HepG2 (cell line): ENCODE results near the gene MEF2B. TPM values are rescaled to one million over a fixed set of nuclear protein-coding genes. Genes with fewer than 3 reads are reported as not detected.
A peak's percentile ranks its signal among the peaks of the same experiment; 100 is the strongest.

ENCODE experiments used
- ARID3A ChIP-seq: IDR thresholded peaks from 2 replicates; pipeline ENCODE4 v1.6.1; 2012; ENCODE audit warnings: low read depth, low read length, improper control_type of control experiment
- BCLAF1 ChIP-seq: fragments of 450-650 bp; IDR thresholded peaks from 2 replicates; pipeline ENCODE4 v1.6.1; 2017; ENCODE audit warnings: mild to moderate bottlenecking
- CAMTA2 ChIP-seq: sonication (generic); formaldehyde crosslinking; IDR thresholded peaks from 2 replicates; pipeline ENCODE4 v1.4.0; 2020; ENCODE audit warnings: mild to moderate bottlenecking, missing genetic modification reagents, borderline replicate concordance
- HMG20A ChIP-seq: IDR thresholded peaks from 2 replicates; pipeline ENCODE4 v1.6.1; 2016; ENCODE audit warnings: borderline replicate concordance
- HNRNPL ChIP-seq: fragments of 200-400 bp; formaldehyde crosslinking; IDR thresholded peaks from 2 replicates; pipeline ENCODE4 v1.6.1; 2017; ENCODE audit warnings: mild to moderate bottlenecking, low read depth, low read length
- IRX3 ChIP-seq: sonication (generic); formaldehyde crosslinking; IDR thresholded peaks from 2 replicates; pipeline ENCODE4 v1.8.1; 2023; ENCODE audit warnings: mild to moderate bottlenecking, low read depth, missing genetic modification reagents, borderline replicate concordance
- MBD4 ChIP-seq: IDR thresholded peaks from 2 replicates; pipeline ENCODE4 v1.6.1; 2012; ENCODE audit warnings: low read length, inconsistent platforms, borderline replicate concordance
- PRDM10 ChIP-seq: sonication (generic); formaldehyde crosslinking; IDR thresholded peaks from 2 replicates; pipeline ENCODE4 v1.4.0; 2020; ENCODE audit warnings: low read depth, missing genetic modification reagents
- RAD21 ChIP-seq: fragments of 450-650 bp; formaldehyde crosslinking; IDR thresholded peaks from 2 replicates; pipeline ENCODE4 v1.5.0; 2020; ENCODE audit warnings: mild to moderate bottlenecking
- RBFOX2 ChIP-seq: fragments of 200-400 bp; formaldehyde crosslinking; IDR thresholded peaks from 2 replicates; pipeline ENCODE4 v1.6.1; 2017; ENCODE audit warnings: low read depth, mild to moderate bottlenecking, low read length
- SMAD9 ChIP-seq: sonication (generic); formaldehyde crosslinking; IDR thresholded peaks from 2 replicates; pipeline ENCODE4 v1.5.1; 2020; ENCODE audit warnings: mild to moderate bottlenecking, missing genetic modification reagents
- TSC22D2 ChIP-seq: sonication (generic); formaldehyde crosslinking; IDR thresholded peaks from 2 replicates; pipeline ENCODE4 v1.5.1; 2020; ENCODE audit warnings: missing genetic modification reagents, mild to moderate bottlenecking, borderline replicate concordance
- ZNF124 ChIP-seq: sonication (generic); formaldehyde crosslinking; IDR thresholded peaks from 2 replicates; pipeline ENCODE4 v1.4.0; 2020; ENCODE audit warnings: missing genetic modification reagents
- ZNF205 ChIP-seq: IDR thresholded peaks from 2 replicates; pipeline ENCODE4 v1.6.1; 2018; ENCODE audit warnings: missing biosample characterization, missing genetic modification reagents
- ZNF274 ChIP-seq: sonication (generic); formaldehyde crosslinking; IDR thresholded peaks from 2 replicates; pipeline ENCODE4 v1.5.1; 2020; ENCODE audit warnings: mild to moderate bottlenecking, missing genetic modification reagents
- ZNF432 ChIP-seq: sonication (generic); formaldehyde crosslinking; IDR thresholded peaks from 2 replicates; pipeline ENCODE4 v1.5.0; 2020; ENCODE audit warnings: missing genetic modification reagents, mild to moderate bottlenecking, borderline replicate concordance
- ZNF530 ChIP-seq: sonication (generic); formaldehyde crosslinking; IDR thresholded peaks from 2 replicates; pipeline ENCODE4 v1.5.0; 2020; ENCODE audit warnings: low read depth, mild to moderate bottlenecking, missing genetic modification reagents
- ZNF800 ChIP-seq: sonication (generic); formaldehyde crosslinking; IDR thresholded peaks from 2 replicates; pipeline ENCODE4 v1.4.0; 2020; ENCODE audit warnings: missing genetic modification reagents
- ZSCAN12 ChIP-seq: sonication (generic); formaldehyde crosslinking; IDR thresholded peaks from 2 replicates; pipeline ENCODE4 v1.9.0; 2021; ENCODE audit warnings: mild to moderate bottlenecking, missing genetic modification reagents
- polyA plus RNA-seq, 8 experiments: library from polyadenylated mRNA; depleted of rRNA in 3 of 8; stranded (reverse) in 7 of 8; unstranded in 1 of 8; fragments of >200 nt; fragmentation: Illumina TruSeq in 4 of 8; extraction: Trizol in 4 of 8; gene quantifications; 2 replicates each; pipeline versions ENCODE4 v1.2.1 to v1.2.3, GENCODE V29; 2011 to 2016; ENCODE audit warnings: low read depth in 4 of 8, missing spikeins in 1 of 8, mixed read lengths in 1 of 8; ENCODE audit not compliant: insufficient read depth in 1 of 8
- total RNA-seq, 5 experiments: library from RNA; depleted of rRNA; stranded (reverse); fragments of >200 nt; fragmentation: Illumina TruSeq; extraction: Trizol; gene quantifications; 2 replicates each; pipeline ENCODE4 v1.2.3, GENCODE V29; 2016; ENCODE audit warnings: low read depth in 1 of 5

The MEF2B gene
- total and polyA plus RNA-seq, 2 of the 13 experiments (the other 11 are each of a cell fraction or from before 2014, with no cell fraction given): 1.2 to 1.7 TPM

- TF ChIP-seq BCLAF1 (no peak), SMAD9 (CRISPR knock-in tag) (no peak), CAMTA2 (CRISPR knock-in tag) (no peak), TSC22D2 (CRISPR knock-in tag) (peak; percentile 59; the same call in 1 of the 2 replicates), ZNF274 (CRISPR knock-in tag) (no peak), PRDM10 (CRISPR knock-in tag) (no peak; the same call in 1 of the 2 replicates), ZNF432 (CRISPR knock-in tag) (no peak), HMG20A (CRISPR knock-in tag) (no peak), ZNF205 (CRISPR knock-in tag) (peak; percentile 83; the same call in 1 of the 2 replicates), ZNF530 (no peak), IRX3 (CRISPR knock-in tag) (no peak), ZNF124 (no peak), ZNF800 (CRISPR knock-in tag) (no peak), ARID3A (no peak), RAD21 (CRISPR knock-in tag) (no peak), ZSCAN12 (CRISPR knock-in tag) (no peak), MBD4 (no peak), RBFOX2 (peak; percentile 66), HNRNPL (peak; percentile 46; the same call in 1 of the 2 replicates)
Observed at GRCh38 chr19:19171821-19172532, 1.9 kb upstream of the MEF2B start (continued).
